Ecto neural progenitor cell (in vitro differentiated cells): ENCODE data around the gene SDK1.
"Not testable (repeated sequence)": the region's sequence is repeated elsewhere in the genome, so short reads cannot be mapped to it uniquely, and the experiment has no call there.

Experiments
- DNase-seq: peaks from one replicate; pipeline ENCODE4 v3.0.0-alpha.2; 2018; ENCODE audit warnings: low spot score

SDK1 gene

GRCh38 chr7:4245866-4246470, 944.9 kb downstream of the SDK1 start:
- DNase-seq, result no peak

GRCh38 chr7:4246536-4246935, 945.5 kb downstream of the SDK1 start:
- no peak for DNase-seq

GRCh38 chr7:4247106-4247876, 946.2 kb downstream of the SDK1 start:
- no peak for DNase-seq

GRCh38 chr7:4248295-4248694, 947.2 kb downstream of the SDK1 start:
- DNase-seq, result no peak

DNA sequence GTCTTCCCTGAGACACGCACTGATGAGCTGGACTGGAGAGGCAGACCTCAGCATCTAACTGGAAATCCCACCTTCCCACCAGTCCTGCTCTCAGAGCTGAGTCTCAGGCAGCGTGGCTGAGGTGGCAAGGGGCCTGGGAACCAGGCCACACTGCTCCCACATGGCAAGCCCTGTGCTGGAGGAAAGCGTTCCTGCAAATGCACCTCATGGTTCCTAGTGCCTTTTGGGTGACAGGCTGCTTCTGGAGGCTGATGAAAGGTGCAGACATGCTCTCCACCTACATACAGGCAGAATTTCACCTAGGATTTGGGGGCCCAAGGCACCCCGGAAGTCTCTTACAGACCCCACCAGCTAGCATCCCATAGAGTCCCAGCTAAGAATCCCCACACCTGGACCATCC, 948.2 kb downstream of the SDK1 start:
- no peak for DNase-seq

DNA sequence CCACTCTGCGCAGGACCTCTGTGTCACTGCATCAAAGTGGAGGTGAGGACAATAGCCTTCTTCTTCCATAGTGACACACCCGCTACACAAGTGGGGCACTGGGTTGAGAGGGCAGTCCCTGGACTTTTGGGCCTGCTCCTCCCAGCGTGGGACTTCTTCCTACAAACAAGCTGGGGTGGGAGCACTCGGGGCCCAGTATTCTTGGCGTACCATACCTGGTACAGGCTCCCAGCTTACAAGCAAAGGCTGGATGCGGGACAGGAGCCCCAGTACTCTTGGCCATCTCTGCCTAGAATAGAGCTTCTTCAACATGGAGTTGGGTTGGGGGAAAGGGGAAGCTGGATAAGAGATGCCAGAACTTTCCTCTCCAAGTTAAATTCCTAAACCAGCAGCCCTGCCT, 954.3 kb downstream of the SDK1 start:
- DNase-seq, result no peak

- DNase-seq, result no peak
These were observed 955.2 kb downstream of the SDK1 start for GRCh38 chr7:4256286-4256685.

DNA sequence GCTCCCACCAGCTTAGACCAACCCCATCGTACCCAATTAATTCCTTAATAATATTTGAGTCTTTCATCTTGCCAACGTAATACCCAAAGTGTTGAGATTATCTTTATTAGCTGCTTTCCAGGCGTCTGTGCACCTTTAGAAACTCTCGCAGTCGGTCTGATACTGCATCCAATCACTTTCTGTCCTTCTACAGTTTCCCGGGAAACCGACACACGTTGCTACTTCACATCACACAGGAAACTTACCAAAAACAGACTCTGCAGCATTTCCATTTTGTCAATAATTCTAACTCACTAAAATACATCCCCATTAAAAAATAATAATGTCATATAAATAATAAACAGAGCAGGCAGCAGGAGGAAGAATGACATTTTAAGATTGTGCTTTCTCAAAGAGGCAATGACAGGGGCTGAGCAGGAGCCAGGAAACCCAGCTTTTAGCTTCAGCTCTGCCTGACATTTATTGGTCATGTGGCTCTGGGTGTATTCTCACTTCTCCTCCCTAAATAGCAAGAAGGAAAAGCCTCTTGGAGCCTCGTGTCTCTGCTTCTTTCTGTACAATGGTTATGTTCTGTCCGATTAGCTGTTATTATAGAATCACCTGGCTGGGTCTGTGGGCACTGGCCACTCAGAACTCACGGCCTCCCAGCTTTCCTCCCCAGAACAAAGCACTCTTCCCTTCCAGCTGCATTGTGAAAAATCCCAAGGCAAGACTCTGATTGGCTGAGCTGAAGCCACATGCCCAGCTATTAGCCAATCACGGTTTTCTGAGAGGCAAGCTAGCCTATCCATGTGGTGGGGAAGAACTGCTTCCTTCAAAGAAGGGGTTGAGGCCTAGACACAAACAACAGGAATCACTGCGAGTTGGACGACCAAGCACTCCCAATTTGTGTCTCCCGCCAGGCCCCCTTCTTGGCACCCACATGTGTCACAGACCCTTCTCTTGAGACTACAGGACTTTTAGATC, 956.4 kb downstream of the SDK1 start:
- no peak for DNase-seq

DNA sequence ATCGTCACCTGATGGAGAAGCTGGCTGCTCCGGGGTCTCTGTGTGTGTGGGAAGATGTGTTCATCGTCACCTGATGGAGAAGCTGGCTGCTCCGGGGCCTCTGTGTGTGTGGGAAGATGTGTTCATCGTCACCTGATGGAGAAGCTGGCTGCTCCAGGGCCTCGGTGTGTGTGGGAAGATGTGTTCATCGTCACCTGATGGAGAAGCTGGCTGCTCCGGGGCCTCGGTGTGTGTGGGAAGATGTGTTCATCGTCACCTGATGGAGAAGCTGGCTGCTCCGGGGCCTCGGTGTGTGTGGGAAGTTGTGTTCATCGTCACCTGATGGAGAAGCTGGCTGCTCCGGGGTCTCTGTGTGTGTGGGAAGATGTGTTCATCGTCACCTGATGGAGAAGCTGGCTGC, 959.1 kb downstream of the SDK1 start:
- not testable (repeated sequence) for DNase-seq

DNA sequence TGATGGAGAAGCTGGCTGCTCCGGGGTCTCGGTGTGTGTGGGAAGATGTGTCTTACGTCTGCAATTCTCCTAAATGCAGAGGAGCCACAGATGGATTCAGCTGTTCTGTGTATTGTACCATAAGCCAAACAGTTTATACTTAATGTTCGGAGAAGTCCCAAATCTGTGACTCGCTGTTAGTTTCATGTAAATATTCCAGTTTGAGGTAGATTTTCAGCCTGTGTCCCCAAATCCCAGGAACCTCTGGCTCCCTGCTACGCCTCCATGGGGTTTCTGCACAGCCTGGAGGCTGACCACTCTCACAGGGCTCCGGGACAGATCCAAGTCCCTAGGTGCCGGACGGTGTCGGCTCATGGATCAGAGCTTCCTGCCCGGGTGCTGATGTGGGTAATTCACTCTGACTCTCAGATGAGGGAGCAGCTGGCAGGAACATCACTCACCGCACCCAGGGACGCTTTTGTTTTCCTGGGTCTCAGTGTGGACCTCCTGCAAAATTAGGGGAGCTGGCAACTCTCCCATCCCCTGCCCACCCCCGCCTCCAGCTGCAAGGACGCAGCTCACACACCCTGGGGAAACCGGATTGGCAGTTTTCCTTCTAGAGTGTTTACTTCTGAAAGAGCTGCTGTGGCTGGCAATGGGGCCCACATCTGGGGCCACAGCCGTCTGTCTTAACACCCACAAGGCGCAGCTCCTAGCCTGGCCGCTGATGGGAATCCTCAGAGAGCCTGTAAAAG, 960.0 kb downstream of the SDK1 start:
- no peak for DNase-seq

DNA sequence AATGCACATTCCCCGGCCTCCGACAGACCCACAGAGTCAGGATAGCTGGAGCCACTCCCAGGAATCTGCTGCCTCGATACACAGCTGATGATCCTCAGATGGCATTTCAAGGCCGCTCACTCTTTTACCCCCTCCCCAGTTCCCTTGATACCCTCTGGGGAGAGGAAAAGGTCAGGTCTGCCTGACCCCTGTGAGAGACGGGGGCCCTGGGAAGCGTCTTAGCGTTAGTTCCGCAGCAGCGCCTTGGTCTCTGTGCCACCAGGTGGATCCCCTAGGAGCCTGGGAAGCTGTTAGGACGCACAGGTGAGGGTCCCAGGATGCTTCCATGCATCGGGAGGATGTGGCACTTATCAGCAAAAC, 960.5 kb downstream of the SDK1 start:
- DNase-seq, result no peak

GRCh38 chr7:4264206-4264605, 963.2 kb downstream of the SDK1 start:
- DNase-seq, result not testable (repeated sequence)

GRCh38 chr7:4265066-4265465, 964.0 kb downstream of the SDK1 start:
- peak; percentile 39 for DNase-seq

GRCh38 chr7:4265676-4266075, 964.6 kb downstream of the SDK1 start:
- DNase-seq, result peak; percentile 41

DNA sequence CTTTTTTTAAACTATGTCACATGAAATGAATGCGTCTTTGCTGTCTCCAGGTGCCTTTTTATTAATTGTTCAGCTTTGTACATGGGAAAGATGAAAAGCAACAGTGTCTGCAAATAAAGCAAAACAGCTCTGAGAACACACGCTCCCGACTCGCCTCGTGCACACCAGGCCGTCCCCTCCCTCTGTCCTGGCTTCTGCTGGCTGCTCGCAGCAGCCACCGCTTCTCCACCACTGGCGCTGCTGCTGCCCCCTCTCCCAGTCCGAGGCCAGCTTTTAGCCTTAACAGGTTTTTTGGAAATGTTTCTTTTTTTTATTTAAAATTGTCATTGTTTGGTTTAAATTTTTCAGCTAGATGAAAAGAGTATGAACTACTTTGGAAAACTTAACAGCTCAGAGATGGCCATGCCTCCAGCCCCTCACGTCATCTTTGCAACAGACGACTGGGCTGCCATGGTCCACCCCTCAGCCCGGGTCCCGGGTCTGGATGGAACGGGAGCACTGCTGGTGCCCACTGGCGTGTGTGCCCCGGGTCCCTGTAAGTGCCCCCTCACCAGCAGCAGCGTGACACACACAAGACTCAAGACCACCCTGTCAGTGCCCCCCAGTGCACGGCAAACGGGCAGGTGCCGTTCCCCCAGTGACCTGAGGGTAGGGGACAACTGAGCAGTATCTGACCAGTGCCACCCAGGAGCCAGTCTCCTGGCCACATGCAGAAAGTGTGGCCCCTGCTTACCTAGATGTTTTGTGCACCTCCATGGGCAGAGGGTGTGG, 965.4 kb downstream of the SDK1 start:
- DNase-seq, result peak; percentile 40

DNA sequence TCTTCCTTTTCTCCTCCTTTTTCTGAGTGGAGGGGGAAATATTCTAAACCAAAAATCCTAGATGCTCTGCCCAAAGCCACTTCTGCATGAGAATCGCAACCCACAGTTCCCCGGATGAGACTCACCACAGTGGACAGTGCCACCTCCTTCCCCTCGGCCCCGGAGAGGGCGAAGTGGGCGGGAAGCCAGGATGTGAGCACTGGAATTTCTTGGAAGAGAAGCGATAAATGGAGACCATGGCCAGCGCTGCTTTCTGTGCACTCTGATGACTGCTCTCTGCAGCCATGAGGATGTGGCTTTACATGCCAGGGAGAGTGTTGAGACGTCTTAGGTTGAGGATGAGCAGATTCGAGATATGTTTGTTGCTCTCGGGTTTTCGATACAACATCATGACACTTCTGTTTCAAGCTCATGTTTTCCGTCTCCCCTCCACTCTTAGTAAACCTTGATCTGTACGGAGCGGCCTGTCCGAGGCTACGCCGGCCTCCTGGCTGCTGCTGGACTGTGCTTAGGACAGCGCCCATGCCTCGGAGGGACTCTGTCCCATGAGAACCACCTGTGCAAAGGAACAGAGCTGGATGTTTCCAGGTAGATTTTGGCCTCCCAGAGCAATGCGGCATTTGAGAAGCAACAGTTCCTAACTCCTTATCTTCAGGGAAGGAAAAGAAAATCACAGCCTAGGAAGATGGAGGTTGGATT, 966.4 kb downstream of the SDK1 start:
- peak; percentile 42 for DNase-seq

- peak; percentile 43 for DNase-seq
These were observed 967.3 kb downstream of the SDK1 start for GRCh38 chr7:4268040-4268965.

DNA sequence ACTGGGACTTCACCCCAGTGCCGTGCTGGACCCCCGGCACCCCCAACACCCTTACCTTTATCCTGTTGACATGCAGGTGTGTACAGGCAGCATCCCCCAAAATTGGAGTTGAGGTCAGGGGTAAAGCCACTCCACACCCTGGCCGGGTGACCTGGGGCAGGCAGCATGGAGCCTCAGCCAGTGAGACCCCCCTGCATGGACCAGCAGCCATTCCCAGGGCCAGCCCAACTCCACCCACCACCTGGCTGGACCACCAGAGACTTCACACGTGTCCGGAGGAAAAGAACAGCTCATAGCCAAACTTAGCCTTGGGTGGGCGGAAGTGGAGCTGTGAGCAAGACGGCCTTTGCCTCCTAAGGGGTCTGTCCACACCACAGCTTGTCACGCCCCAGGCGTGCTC, 968.0 kb downstream of the SDK1 start:
- no peak for DNase-seq

- DNase-seq, result no peak
These were observed 968.7 kb downstream of the SDK1 start for GRCh38 chr7:4269746-4270145.

- DNase-seq, result no peak
These were observed 969.2 kb downstream of the SDK1 start for GRCh38 chr7:4270268-4270667.
